Measurements from ENCODE around the gene LRRC43. TPM values are rescaled to one million over a fixed set of nuclear protein-coding genes. Genes with fewer than 3 reads are reported as not detected.
"Not testable (repeated sequence)": the region's sequence is repeated elsewhere in the genome, so short reads cannot be mapped to it uniquely, and the experiment has no call there.

The LRRC43 gene
- total RNA-seq, 4 donors from 2014 or later: 0.84 to 1.6 (median 1.1) TPM; not detected in 1

DNA sequence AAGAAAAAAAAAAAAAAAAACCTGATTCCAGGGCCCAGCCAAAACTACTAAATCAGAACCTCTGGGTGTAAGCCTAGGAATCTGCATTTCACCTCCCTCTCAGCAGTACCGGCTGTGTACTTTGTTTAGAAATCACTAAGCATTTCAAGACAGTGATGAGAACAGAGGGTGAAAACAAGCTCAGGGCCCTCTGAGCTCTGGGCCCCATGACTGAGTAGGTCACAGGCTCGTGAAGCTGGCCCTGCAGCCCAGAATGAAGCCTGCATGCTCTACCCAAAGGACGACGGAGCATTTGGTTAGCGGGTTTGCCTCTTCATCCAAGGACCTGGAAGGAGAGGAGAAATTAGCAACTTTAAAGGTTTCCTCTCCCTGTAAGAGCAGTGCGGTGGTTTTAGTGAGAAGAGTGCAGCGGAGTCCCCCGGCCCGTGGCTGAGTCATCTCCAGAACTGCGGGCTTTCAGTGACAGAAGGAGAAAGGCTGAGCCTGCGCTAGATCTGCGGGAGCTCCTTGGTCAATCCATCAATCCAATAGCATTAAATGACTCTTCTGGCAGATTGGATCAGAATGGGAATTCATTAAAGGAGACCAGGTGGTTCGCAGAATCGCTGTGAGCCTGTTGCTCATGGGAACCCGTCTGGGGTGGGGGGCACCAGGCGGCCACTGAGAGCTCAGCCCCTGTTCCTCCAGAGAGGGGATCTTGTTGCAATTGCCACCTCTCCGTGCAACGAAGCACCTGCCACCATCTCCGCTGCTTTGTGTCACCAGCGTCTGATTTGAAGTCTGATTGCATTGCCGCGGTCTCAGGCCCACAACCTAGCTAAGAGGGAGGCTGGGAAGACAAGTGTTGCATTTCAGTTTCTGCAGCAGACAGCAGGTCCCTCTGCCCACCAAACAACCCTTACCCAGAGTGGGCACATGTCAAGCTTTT is 16.2 kb upstream of the LRRC43 start:
- no peak for ATAC-seq (ENCODE audit: low FRiP score)
- no peak for DNase-seq (ENCODE audit: low spot score)
- TF ChIP-seq, protein P1, sequence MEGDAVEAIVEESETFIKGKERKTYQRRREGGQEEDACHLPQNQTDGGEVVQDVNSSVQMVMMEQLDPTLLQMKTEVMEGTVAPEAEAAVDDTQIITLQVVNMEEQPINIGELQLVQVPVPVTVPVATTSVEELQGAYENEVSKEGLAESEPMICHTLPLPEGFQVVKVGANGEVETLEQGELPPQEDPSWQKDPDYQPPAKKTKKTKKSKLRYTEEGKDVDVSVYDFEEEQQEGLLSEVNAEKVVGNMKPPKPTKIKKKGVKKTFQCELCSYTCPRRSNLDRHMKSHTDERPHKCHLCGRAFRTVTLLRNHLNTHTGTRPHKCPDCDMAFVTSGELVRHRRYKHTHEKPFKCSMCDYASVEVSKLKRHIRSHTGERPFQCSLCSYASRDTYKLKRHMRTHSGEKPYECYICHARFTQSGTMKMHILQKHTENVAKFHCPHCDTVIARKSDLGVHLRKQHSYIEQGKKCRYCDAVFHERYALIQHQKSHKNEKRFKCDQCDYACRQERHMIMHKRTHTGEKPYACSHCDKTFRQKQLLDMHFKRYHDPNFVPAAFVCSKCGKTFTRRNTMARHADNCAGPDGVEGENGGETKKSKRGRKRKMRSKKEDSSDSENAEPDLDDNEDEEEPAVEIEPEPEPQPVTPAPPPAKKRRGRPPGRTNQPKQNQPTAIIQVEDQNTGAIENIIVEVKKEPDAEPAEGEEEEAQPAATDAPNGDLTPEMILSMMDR (IDR thresholded peaks at IDR 0.05): no peak

DNA sequence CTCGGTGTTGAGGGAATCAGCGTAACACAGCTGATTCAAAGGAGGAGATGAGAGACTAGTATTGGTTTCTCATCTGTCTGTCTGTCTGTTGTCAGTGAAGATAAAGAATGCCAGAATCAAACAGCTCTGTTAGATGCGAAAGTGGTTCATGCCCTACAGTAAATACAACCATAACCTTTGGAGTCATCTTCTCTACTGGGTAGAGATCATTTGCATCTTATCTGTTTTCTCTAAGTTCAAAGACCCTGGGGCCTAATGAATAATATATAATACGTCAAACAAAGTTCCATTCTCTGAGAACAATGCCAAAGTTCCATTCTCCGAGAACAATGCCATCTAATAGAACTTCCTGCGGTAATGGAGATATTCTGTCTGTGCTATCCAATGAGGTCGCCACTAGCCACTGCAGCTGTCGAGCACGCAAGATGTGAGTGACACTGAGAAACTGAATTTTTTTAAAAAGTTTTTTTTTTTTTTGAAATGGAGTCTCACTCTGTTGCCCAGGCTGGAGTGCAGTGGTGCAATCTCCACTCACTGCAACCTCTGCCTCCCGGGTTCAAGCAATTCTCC is 15.5 kb upstream of the LRRC43 start:
- ATAC-seq (ENCODE audit: low FRiP score) (no peak), DNase-seq (ENCODE audit: low spot score) (no peak)
- TF ChIP-seq, protein P1 (IDR thresholded peaks at IDR 0.05): no peak

DNA sequence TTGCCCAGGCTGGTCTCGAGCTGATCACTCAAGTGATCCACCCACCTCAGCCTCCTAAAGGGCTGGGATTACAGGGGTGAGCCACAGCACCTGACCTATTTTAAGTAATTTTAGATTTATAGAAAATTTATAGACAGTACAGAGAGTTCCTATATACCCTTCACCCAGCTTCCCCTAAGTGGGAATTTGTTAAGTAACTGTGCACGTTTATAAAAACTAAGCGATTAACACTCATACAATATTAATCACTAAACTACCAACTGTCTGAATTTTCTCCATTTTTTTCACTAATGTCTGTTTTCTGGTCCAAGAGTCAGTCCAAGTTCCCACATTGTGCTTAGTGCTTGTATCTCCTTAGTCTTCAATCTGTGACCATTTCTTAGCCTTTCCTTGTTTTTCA is 14.4 kb upstream of the LRRC43 start:
- DNase-seq (ENCODE audit: low spot score) (no peak), ATAC-seq (ENCODE audit: low FRiP score) (no peak)
- TF ChIP-seq, protein P1 (IDR thresholded peaks at IDR 0.05): no peak

DNA sequence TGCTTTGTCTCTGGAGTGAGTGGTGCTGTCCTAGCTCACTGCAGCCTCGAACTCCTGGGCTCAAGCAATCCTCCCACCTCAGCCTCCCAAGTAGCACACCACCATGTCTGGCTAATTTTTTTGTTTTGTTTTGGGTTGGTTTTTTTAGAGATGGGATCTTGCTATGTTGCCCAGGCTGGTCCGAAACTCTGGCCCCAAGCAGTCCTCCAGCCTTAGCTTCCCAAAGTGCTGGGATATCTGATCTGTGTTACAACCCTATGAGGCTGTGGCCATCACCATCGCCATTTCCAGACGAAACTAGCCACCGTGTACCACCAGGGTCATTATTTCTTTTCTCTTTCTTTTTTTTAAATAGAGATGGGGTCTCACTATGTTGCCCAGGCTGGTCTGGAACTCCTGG is 11.5 kb upstream of the LRRC43 start:
- TF ChIP-seq, protein P1 (IDR thresholded peaks at IDR 0.05): no peak
- DNase-seq (ENCODE audit: low spot score) (no peak), ATAC-seq (ENCODE audit: low FRiP score) (no peak)

DNA sequence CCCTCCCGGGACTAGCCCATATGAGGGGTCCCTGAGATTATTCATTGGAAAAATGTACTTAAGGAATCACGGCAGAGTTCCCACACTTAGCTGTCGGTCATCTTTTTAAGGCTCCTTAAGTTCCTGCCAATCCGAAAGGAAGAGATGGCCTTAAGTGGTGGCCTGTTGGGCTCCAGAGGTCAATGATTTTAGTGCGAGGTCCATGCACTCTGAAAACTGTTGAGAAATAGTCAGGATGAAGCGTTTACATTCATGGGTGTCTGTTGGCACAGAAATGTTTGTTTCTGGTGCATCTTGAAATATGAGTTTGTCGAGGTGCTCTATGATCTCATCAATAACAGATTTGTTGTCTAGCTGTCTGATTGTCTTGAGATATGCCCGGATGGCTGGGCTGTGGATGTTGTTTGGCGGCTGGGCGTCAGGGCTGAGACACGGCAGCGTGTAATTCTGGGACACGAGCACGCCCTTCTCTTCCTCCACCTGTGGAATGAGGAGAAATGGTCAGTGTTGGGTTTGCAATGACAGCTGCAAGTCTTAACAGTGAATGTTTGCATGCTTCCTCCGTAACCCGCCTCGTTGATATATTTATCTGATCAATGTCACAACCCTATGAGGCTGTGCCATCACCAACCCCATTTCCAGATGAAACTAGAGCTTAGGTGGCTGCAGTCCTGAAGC is 10.5 kb upstream of the LRRC43 start:
- no peak for DNase-seq (ENCODE audit: low spot score)
- TF ChIP-seq, protein P1 (IDR thresholded peaks at IDR 0.05): no peak
- ATAC-seq (ENCODE audit: low FRiP score): no peak

DNA sequence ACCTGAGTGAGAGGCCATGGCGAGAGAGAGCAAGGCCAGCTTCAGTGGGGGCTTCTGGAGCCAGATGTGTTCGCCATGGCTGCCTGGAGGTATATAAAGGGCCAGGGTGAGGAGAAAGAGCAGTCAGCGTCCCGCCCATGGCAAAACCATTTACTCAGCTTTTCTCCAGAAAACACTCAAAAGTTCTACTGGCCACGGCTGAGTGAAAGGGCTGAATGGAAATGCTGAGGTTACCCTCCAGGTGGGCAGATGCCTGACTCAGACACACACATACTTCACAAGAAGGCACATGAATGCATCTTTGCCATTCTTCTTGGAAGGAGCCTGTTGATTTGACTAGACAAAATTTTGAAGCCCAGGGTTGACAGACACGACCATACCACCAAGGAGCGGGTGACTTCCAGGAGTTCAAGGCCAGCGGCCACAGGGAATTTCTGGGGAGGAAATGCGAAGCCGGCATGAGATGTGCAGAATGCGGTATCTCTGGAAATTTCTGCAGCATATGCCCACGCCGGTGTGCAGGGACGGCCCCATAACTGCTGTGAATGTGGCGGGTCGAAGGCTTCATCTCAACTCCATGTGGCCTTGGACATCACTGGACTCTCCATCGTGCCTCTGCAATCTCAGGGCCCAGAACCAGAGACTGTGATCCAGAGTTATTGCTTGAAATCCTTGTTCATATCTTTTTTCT is 8.6 kb upstream of the LRRC43 start, which contains the start of gene IL31:
TSS of gene IL31 (minus strand) at position 67 of the 691 bp plus-strand sequence. CDS start at position 18, 49 bp downstream.
- DNase-seq (ENCODE audit: low spot score): no peak
- no peak for ATAC-seq (ENCODE audit: low FRiP score)
- TF ChIP-seq, protein P1 (IDR thresholded peaks at IDR 0.05): no peak

DNA sequence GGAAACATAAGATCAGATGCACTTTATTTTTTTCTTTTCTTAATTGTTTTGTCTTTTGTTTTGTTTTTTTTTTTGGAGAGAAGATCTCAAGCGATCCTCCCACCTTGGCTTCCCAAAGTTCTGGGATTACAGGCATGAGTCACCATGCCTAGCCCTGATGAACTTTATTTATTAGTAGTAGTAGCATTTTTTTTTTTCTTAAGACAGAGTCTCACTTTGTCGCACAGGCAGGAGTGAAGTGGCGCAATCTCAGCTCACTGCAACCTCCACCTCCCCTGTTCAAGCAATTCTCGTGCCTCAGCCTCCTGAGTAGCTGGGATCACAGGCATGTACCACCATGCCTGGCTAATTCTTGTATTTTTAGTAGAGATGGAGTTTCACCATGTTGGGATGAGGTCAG is 6.5 kb upstream of the LRRC43 start:
- not testable (repeated sequence) for ATAC-seq (ENCODE audit: low FRiP score); DNase-seq (ENCODE audit: low spot score)
